WI38 (cell line): ENCODE data around the gene UBN2.

Experiments
- H3K4me3 ChIP-seq: 2 replicates; pipeline ENCODE4 v1.5.1; 2011; ENCODE audit warnings: low read depth, mild to moderate bottlenecking, control low read depth, low read length
- CTCF ChIP-seq: IDR thresholded peaks from 2 replicates; pipeline ENCODE4 v1.5.1; 2012; ENCODE audit warnings: low read depth, mild to moderate bottlenecking, control low read depth, low read length

UBN2 gene

DNA sequence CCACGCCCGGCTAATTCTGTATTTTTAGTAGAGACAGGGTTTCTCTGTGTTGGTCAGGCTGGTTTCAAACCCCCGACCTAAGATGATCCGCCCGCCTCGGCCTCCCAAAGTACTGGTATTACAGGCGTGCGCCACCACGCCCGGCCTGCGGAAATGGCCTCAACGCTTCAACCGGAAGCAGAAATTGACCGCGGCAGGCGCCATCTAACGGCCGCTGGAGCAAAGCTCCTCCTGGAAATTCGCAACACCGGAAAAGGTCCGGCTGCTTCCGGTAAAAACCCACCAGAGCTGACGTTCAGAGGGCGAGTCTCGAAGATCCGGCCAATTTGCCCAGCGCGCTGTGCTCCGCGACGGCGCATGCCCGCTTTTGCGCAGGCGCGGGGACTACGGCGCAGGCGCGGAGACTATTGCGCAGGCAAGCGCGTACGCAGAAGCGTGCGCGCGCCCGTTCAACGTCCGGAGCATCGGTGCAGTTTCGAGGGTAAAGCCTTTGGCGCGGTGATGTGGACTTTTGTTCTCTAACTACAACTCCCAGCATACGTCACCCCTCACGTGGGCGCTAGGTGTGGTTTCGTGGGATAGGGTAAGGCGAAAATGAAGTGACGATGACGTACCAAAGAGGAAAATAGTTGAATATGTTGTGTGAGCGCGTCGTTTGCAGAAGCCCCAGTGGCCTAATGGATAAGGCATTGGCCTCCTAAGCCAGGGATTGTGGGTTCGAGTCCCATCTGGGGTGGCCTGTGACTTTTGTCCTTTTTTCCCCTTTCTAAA, 109.2 kb downstream of the UBN2 start:
- TF ChIP-seq CTCF, result peak; percentile 66
- peak overlapping the region; percentile 91 for H3K4me3 ChIP-seq

DNA sequence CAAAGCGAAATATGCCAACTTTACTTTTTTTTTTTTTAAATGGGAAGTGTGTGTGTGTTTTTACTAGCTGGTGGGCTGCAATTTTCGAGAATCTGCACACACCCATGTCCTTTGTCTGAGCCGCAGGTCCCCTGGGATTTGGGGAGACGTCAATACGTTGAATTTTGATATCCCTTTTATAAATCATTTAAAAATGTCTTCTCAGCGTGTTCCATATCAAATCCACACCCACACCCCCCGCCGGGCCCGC, 109.7 kb downstream of the UBN2 start:
- H3K4me3 ChIP-seq, result peak overlapping the region; percentile 91
- TF ChIP-seq CTCF, result no peak

- TF ChIP-seq CTCF, result 0 out of 2 replicates have a peak, but pooled peaks have one; percentile 13
- peak within 1 kb of the TSS; percentile 91 for H3K4me3 ChIP-seq
Measured at GRCh38 chr7:139341058-139341775, 110.2 kb downstream of the UBN2 start, which contains the start of gene FMC1. TSS of gene FMC1 (plus strand) at chr7:139341337. CDS start at chr7:139341385, 48 bp downstream.

DNA sequence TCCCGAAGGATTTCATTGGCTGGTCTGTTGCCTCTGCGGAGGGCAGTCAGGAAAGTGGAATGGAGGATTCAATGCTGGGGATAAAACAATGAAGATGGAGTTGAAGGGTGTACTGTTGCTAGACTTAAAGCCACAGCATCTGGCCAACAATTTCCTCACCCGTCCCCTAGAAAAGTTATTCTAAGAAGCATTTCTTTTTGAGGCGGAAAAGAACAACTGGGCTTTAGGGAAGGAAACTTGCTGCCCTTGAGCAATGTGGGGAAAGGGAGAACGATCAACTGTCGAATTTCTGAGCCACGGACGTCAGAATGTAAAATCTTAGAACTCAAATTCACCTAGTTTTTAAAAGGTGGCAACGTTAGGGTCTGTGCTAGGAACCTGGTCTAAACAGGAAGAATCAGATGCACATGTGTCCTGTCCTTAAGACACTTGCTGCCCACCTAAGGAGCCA, 110.8 kb downstream of the UBN2 start:
- no peak for TF ChIP-seq CTCF
- H3K4me3 ChIP-seq, result peak overlapping the region; percentile 91

- H3K4me3 ChIP-seq, result no peak overlapping the region
- no peak for TF ChIP-seq CTCF
Measured at GRCh38 chr7:139345042-139345441, 114.0 kb downstream of the UBN2 start.

GRCh38 chr7:139351027-139351426, 120.0 kb downstream of the UBN2 start:
- no peak for TF ChIP-seq CTCF
- no peak overlapping the region for H3K4me3 ChIP-seq

- no peak for TF ChIP-seq CTCF
- no peak overlapping the region for H3K4me3 ChIP-seq
Measured at GRCh38 chr7:139354729-139355128, 123.7 kb downstream of the UBN2 start.
